Panc1 (cell line): ENCODE data around the gene HELLS. TPM values are rescaled to one million over a fixed set of nuclear protein-coding genes. Genes with fewer than 3 reads are reported as not detected.

Experiments used
- ATAC-seq: fragments of 200-7000 bp; cut with Tn5 transposase; 2 replicates; pipeline ENCODE4 v1.9.1; 2020; ENCODE audit warnings: mild to moderate bottlenecking, moderate library complexity
- BruUV-seq: library from RNA; stranded (reverse); fragments of 400-500 nt; replicated peaks from 2 replicates; lab custom pipeline; 2021; lab: Mats Ljungman, UMichigan
- CTCF ChIA-PET: fragments of 300-600 bp; sonication (Branson Sonifier 250); formaldehyde crosslinking; loops from one replicate; lab custom pipeline; 2022; ENCODE audit warnings: antibody characterized with exemption; lab: Charles Lee
- POLR2A ChIA-PET: fragments of 300-600 bp; sonication (Branson Sonifier 250); formaldehyde crosslinking; loops from one replicate; lab custom pipeline; 2022; ENCODE audit warnings: antibody characterized with exemption; lab: Charles Lee
- DNase-seq: peaks from one replicate; pipeline ENCODE4 v3.0.0-alpha.2; 2010; ENCODE audit warnings: low read depth, low spot score
- H3K27ac ChIP-seq: 2 replicates; pipeline ENCODE4 v1.5.1; 2011; ENCODE audit warnings: mild to moderate bottlenecking, low read length, inconsistent platforms
- H3K27me3 ChIP-seq: fragments of 200-500 bp; sonication (Bioruptor generic); 2 replicates; pipeline ENCODE4 v1.6.0; 2014; ENCODE audit warnings: low read length, inconsistent platforms; ENCODE audit not compliant: control insufficient read depth, insufficient read depth
- H3K36me3 ChIP-seq: fragments of 200-500 bp; sonication (Bioruptor generic); 2 replicates; pipeline ENCODE4 v1.5.1; 2014; ENCODE audit warnings: inconsistent platforms, mild to moderate bottlenecking, low read length, moderate library complexity; ENCODE audit not compliant: control insufficient read depth, insufficient read depth
- H3K4me1 ChIP-seq: 2 replicates; pipeline ENCODE4 v1.5.1; 2011; ENCODE audit warnings: inconsistent platforms, mild to moderate bottlenecking, low read length, moderate library complexity; ENCODE audit not compliant: control insufficient read depth, insufficient read depth
- H3K4me3 ChIP-seq, 2 experiments: 2 replicates each; pipeline ENCODE4 v1.5.1; 2011 to 2012; ENCODE audit warnings: low read depth in 2 of 2, low read length in 2 of 2, mild to moderate bottlenecking in 2 of 2, inconsistent platforms in 1 of 2, moderate library complexity in 1 of 2
- H3K9me3 ChIP-seq: fragments of 200-500 bp; sonication (Bioruptor generic); 2 replicates; pipeline ENCODE4 v1.5.1; 2014; ENCODE audit warnings: low read depth, mild to moderate bottlenecking, inconsistent platforms, low read length, moderate library complexity; ENCODE audit not compliant: control insufficient read depth, insufficient read depth
- POLR2AphosphoS5 ChIP-seq: IDR thresholded peaks from 2 replicates; pipeline ENCODE4 v1.6.1; 2012; ENCODE audit warnings: mild to moderate bottlenecking, low read depth, low read length, moderate library complexity
- TCF7L2 ChIP-seq: IDR thresholded peaks from 2 replicates; pipeline ENCODE4 v1.6.1; 2011; ENCODE audit warnings: mild to moderate bottlenecking, low read depth, low read length, inconsistent platforms
- in situ Hi-C: cut with HindIII; loops from 2 replicates; pipeline ENCODE4 v1.10.0; 2016; ENCODE audit warnings: low sequenced_read_pairs, low pct_unique_long_range_greater_than_20kb
- intact Hi-C: fragments of 100-400 bp; cut with micrococcal nuclease; formaldehyde crosslinking; loops from one replicate; pipeline ENCODE4 v1.10.0; 2022; ENCODE audit not compliant: unreplicated experiment
- total RNA-seq: library from RNA; stranded (reverse); gene quantifications from one replicate; pipeline ENCODE4 v1.2.1, GENCODE V29; 2021; ENCODE audit not compliant: unreplicated experiment
- TF ChIP-seq, protein P1 (sequence below), 2 experiments: IDR thresholded peaks; 2 replicates each; pipeline ENCODE4 v1.6.1; 2011 to 2012; ENCODE audit warnings: low read depth in 2 of 2, control low read depth in 1 of 2, low read length in 1 of 2, mild to moderate bottlenecking in 1 of 2, moderate library complexity in 1 of 2; ENCODE audit not compliant: insufficient read depth in 1 of 2
- TF ChIP-seq, protein P2 (sequence below): fragments of 450-650 bp; IDR thresholded peaks from 2 replicates; pipeline ENCODE4 v1.5.1; 2017; ENCODE audit warnings: mild to moderate bottlenecking

HELLS gene
- total RNA-seq, 1 experiment from 2014 or later, result 145 TPM

DNA sequence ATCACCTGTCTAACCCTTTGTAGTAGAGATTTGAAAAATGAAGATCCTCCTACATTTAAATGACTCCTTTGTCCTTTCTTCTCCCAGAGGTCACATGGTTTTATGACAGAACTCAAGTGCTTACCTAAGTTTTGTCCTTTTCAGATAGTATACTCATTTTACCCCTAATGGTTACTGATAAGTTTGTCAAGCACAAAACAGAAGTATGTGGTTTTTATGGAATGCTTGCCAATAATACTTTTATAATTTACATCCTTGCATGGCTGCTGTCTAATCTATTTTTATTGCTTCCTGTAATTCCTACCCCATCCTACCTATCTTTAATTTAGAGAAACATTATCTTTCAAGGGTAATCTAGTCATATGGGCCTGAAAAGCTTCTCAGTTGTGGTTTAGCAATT lies 37.5 kb downstream of the HELLS start:
- DNase-seq, result no peak
- H3K9me3 ChIP-seq, result no peaks in the 10 kb centered on the region
- BruUV-seq, result TSS peak; percentile 13
- H3K4me1 ChIP-seq, result no peaks in the 10 kb centered on the region
- H3K36me3 ChIP-seq, result peaks cover 24% of the 10 kb centered on the region
- no peak overlapping the region for H3K4me3 ChIP-seq
- no peak overlapping the region for H3K27ac ChIP-seq
- ATAC-seq, result no peak
- H3K27me3 ChIP-seq, result no peaks in the 10 kb centered on the region
- TF ChIP-seq, protein P1, sequence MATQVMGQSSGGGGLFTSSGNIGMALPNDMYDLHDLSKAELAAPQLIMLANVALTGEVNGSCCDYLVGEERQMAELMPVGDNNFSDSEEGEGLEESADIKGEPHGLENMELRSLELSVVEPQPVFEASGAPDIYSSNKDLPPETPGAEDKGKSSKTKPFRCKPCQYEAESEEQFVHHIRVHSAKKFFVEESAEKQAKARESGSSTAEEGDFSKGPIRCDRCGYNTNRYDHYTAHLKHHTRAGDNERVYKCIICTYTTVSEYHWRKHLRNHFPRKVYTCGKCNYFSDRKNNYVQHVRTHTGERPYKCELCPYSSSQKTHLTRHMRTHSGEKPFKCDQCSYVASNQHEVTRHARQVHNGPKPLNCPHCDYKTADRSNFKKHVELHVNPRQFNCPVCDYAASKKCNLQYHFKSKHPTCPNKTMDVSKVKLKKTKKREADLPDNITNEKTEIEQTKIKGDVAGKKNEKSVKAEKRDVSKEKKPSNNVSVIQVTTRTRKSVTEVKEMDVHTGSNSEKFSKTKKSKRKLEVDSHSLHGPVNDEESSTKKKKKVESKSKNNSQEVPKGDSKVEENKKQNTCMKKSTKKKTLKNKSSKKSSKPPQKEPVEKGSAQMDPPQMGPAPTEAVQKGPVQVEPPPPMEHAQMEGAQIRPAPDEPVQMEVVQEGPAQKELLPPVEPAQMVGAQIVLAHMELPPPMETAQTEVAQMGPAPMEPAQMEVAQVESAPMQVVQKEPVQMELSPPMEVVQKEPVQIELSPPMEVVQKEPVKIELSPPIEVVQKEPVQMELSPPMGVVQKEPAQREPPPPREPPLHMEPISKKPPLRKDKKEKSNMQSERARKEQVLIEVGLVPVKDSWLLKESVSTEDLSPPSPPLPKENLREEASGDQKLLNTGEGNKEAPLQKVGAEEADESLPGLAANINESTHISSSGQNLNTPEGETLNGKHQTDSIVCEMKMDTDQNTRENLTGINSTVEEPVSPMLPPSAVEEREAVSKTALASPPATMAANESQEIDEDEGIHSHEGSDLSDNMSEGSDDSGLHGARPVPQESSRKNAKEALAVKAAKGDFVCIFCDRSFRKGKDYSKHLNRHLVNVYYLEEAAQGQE (IDR thresholded peaks at IDR 0.05; ENCODE audit: insufficient read depth in 1 of 2, low read depth in 2 of 2, low read length in 1 of 2), result no peak
- in situ Hi-C loops (no loop called here), intact Hi-C loops (no loop called here)
- ChIA-PET POLR2A (no interaction called here), CTCF (no interaction called here)

DNA sequence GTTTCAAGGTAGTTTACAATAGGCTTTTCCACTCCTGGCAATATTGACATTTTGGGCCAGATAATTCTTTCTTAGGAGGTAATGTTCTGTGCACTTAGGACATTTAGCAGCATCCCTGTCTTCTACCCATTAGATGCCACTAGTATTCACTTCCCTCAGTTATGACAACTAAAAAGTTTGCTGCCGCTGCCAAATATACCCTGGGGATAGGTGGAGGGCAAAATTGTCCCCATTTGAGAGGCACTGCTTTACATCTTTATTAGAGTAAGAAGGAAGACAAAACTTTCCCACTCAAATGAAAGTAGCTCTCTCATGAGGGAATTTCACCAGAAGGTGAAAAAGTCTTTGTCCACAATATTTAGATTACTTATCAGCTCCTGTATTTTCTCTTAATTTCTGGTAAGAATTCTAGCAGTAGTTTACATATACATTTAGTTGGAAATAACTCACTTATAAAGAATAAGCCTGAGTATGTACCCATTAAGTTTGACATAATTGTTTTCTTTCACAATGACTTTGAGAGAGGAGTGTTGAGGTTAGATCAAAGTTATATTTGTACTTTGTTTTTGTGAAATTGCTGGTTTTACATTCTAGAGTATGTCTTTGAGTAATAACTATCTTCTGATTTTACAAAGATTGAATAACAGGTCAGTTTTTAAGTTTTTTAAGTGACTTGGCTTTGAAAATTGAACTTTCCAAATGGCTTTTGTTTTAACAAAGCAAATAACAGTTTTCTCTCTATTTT lies 46.0 kb downstream of the HELLS start:
- CTCF ChIA-PET, result no interaction called here
- H3K27ac ChIP-seq, result no peak overlapping the region
- no TSS peak for BruUV-seq
- DNase-seq (no peak), ATAC-seq (no peak)
- POLR2A ChIA-PET, result no interaction called here
- TF ChIP-seq POLR2AphosphoS5 (no peak), TCF7L2 (no peak)
- TF ChIP-seq, protein P1 (IDR thresholded peaks at IDR 0.05; ENCODE audit: insufficient read depth in 1 of 2, low read depth in 2 of 2, low read length in 1 of 2), result no peak
- TF ChIP-seq, protein P2, sequence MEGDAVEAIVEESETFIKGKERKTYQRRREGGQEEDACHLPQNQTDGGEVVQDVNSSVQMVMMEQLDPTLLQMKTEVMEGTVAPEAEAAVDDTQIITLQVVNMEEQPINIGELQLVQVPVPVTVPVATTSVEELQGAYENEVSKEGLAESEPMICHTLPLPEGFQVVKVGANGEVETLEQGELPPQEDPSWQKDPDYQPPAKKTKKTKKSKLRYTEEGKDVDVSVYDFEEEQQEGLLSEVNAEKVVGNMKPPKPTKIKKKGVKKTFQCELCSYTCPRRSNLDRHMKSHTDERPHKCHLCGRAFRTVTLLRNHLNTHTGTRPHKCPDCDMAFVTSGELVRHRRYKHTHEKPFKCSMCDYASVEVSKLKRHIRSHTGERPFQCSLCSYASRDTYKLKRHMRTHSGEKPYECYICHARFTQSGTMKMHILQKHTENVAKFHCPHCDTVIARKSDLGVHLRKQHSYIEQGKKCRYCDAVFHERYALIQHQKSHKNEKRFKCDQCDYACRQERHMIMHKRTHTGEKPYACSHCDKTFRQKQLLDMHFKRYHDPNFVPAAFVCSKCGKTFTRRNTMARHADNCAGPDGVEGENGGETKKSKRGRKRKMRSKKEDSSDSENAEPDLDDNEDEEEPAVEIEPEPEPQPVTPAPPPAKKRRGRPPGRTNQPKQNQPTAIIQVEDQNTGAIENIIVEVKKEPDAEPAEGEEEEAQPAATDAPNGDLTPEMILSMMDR, result no peak
- no peaks in the 10 kb centered on the region for H3K9me3 ChIP-seq
- peaks cover 52% of the 10 kb centered on the region for H3K36me3 ChIP-seq
- H3K27me3 ChIP-seq, result no peaks in the 10 kb centered on the region
- H3K4me1 ChIP-seq, result no peaks in the 10 kb centered on the region
- H3K4me3 ChIP-seq, result no peak overlapping the region
- intact Hi-C loops (no loop called here), in situ Hi-C loops (no loop called here)
